A673 (cell line): ENCODE data around the gene BICC1.

Source experiments
- CTCF ChIP-seq: fragments of 300-800, 200-600 bp; sonication (generic); conservative IDR thresholded peaks from 2 replicates; pipeline ENCODE4 v1.5.1; 2017; ENCODE audit warnings: low read depth, mild to moderate bottlenecking, antibody characterized with exemption, low read length, moderate library complexity, mixed read lengths
- EZH2 ChIP-seq: fragments of 200-600 bp; sonication (generic); IDR thresholded peaks from 2 replicates; pipeline ENCODE4 v1.6.1; 2017; ENCODE audit warnings: borderline replicate concordance, low read depth, mild to moderate bottlenecking, mixed read lengths, antibody characterized with exemption, low read length; ENCODE audit not compliant: poor library complexity, severe bottlenecking

- TF ChIP-seq CTCF, result no peak
- no peak for TF ChIP-seq EZH2
Measured at GRCh38 chr10:58753425-58753824, 240.8 kb downstream of the BICC1 start.
